Adrenal gland (tissue), 12 donors: ENCODE results near the gene RYR3. TPM values are rescaled to one million over a fixed set of nuclear protein-coding genes. Genes with fewer than 3 reads are reported as not detected.

Source experiments
- DNase-seq, 7 donors: peaks; one replicate each; pipeline ENCODE4 v3.0.0-alpha.2; 2019 to 2020
- H3K27ac ChIP-seq, 5 donors: fragments of 200-600 bp; sonication (generic) in 4 of 5; 1 replicate in 3 of 5; 2 replicates in 2 of 5; pipeline versions ENCODE4 v1.5.1 to v1.8.0; 2016 to 2020; ENCODE audit warnings: mild to moderate bottlenecking in 1 of 5
- H3K27me3 ChIP-seq: fragments of 200-600 bp; 2 replicates; pipeline ENCODE4 v1.8.0; 2021
- H3K36me3 ChIP-seq, 2 donors: fragments of 200-600 bp; replicated peaks in 1 of 2; 1 replicate in 1 of 2; 2 replicates in 1 of 2; pipeline versions ENCODE4 v1.5.1 to v1.8.0; 2018 to 2022
- H3K4me1 ChIP-seq, 2 donors: fragments of 200-600 bp; replicated peaks in 1 of 2; 1 replicate in 1 of 2; 2 replicates in 1 of 2; pipeline versions ENCODE4 v1.5.1 to v1.8.0; 2018 to 2021
- H3K4me3 ChIP-seq, 4 donors: fragments of 200-600 bp; sonication (generic) in 3 of 4; one replicate each; pipeline ENCODE4 v1.5.1; 2016 to 2018
- H3K9me3 ChIP-seq, 3 donors: fragments of 200-600 bp; sonication (generic) in 1 of 3; replicated peaks in 1 of 3; 1 replicate in 2 of 3; 2 replicates in 1 of 3; pipeline versions ENCODE4 v1.5.1 to v1.8.0; 2016 to 2021
- CTCF ChIP-seq, 6 experiments: fragments of 450-650 bp in 4 of 6; fragments of 200-600 bp in 2 of 6; sonication (generic) in 1 of 6; IDR thresholded peaks; 1 replicate in 5 of 6; 2 replicates in 1 of 6; pipeline versions ENCODE4 v1.5.1 to v1.8.0; 2016 to 2021; ENCODE audit warnings: antibody characterized with exemption in 6 of 6, mild to moderate bottlenecking in 2 of 6, moderate library complexity in 1 of 6
- POLR2A ChIP-seq, 2 donors: fragments of 450-650 bp; IDR thresholded peaks; one replicate each; pipeline ENCODE4 v1.6.1; 2017; ENCODE audit warnings: antibody characterized with exemption in 2 of 2, mild to moderate bottlenecking in 2 of 2, moderate library complexity in 1 of 2
- WGBS, 4 donors: extraction: QIAGEN DNeasy Blood & Tissue Kit in 2 of 4; methylation state at CpG; one replicate each; pipeline versions ENCODE4 v1.1.5 to v1.1.7; 2013 to 2017; 5-methylcytosine and 5-hydroxymethylcytosine counted together
- intact Hi-C, 2 donors: fragments of 100-400 bp; cut with DNase I; formaldehyde crosslinking; loops; one replicate each; pipeline versions ENCODE4 v1.14.1 to v1.15.0; 2022 to 2023
- polyA plus RNA-seq, 3 donors: library from polyadenylated mRNA; stranded (reverse); fragments of 200-250 nt in 2 of 3; fragments of 350-450 nt in 1 of 3; fragmentation: Illumina TruSeq in 1 of 3; extraction: RNeasy Lipid Tissue Mini Kit (QIAGEN cat#74804) in 1 of 3; gene quantifications; one replicate each; pipeline ENCODE4 v1.2.3, GENCODE V29; 2013 to 2014
- total RNA-seq, 9 donors: library from RNA; depleted of rRNA in 4 of 9; stranded (reverse); fragments of >200 nt in 4 of 9; fragments of 120-200 nt in 1 of 9; fragmentation: NEBNext Ultra II Directional in 1 of 9; extraction: Animal tissue kit (Norgen Biotek cat#: 25700) in 1 of 9; gene quantifications; one replicate each; pipeline versions ENCODE4 v1.1.0 to v1.2.4, GENCODE V29; 2013 to 2023
- donor health status: healthy with polysubstance abuse.
- donor health status: Bipolar disorder and iron deficiency.
- donor health status: DM: yes; HTN: yes; CAD: no.
- donor health status: DM: no; HTN: no; CAD: no.
- donor health status: DM: no; HTN: no; CAD: no.
- donor health status: DM: yes; HTN: yes; CAD: no.

Gene RYR3
- total and polyA plus RNA-seq, 12 donors: 0.32 to 60.7 (median 3.4) TPM

- Histone ChIP-seq H3K4me3 (no peak overlapping the region), H3K9me3 (no peaks in the 10 kb centered on the region), H3K27ac (no peak overlapping the region), H3K4me1 (no peaks in the 10 kb centered on the region), H3K36me3 (no peaks in the 10 kb centered on the region), H3K27me3 (no peaks in the 10 kb centered on the region)
- intact Hi-C loops: no loop called here
- TF ChIP-seq POLR2A (IDR thresholded peaks at IDR 0.05): no peak
- TF ChIP-seq CTCF (IDR thresholded peaks at IDR 0.05): no peak
- 87 to 94% (median 92%) methylated on average over 4 of the region's 4 CpGs for WGBS, 4 donors
- DNase-seq: no peak
These were observed 533.4 kb downstream of the RYR3 start for GRCh38 chr15:33844186-33844585.

GRCh38 chr15:33844597-33844996, 533.8 kb downstream of the RYR3 start:
- WGBS, 4 donors: 88 to 96% (median 94%) methylated on average over 4 of the region's 4 CpGs
- Histone ChIP-seq H3K27me3 (no peaks in the 10 kb centered on the region), H3K4me3 (no peak overlapping the region), H3K36me3 (no peaks in the 10 kb centered on the region), H3K4me1 (no peaks in the 10 kb centered on the region), H3K27ac (no peak overlapping the region), H3K9me3 (no peaks in the 10 kb centered on the region)
- no peak for DNase-seq
- no peak for TF ChIP-seq CTCF (IDR thresholded peaks at IDR 0.05)
- no peak for TF ChIP-seq POLR2A (IDR thresholded peaks at IDR 0.05)
- intact Hi-C loops: no loop called here

DNA sequence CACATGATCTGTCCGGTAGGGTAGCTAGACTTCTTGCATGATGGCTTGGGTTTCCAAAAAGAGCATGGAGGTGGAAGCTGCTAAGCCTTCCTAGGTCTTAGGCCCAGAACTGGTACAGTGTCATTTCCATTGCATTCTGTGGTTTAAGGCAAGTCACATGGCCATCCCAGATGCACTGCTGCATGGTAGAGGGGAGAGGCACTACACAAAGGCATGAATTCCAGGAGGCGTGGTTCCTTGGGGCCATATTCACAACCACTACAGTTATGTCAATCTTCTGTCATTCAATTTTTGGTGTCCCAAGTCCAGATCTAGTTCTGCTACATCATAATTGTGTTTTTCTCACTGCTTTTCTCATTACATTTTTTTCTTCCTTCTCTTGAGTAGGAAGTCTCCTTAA, 535.4 kb downstream of the RYR3 start:
- no peak for TF ChIP-seq CTCF (IDR thresholded peaks at IDR 0.05)
- no peak for TF ChIP-seq POLR2A (IDR thresholded peaks at IDR 0.05)
- Histone ChIP-seq H3K27me3 (no peaks in the 10 kb centered on the region), H3K4me1 (no peaks in the 10 kb centered on the region), H3K36me3 (no peaks in the 10 kb centered on the region), H3K27ac (no peak overlapping the region), H3K4me3 (no peak overlapping the region), H3K9me3 (no peaks in the 10 kb centered on the region)
- 96 to 100% (median 97%) methylated on average over 2 of the region's 2 CpGs for WGBS, 4 donors
- no peak for DNase-seq
- intact Hi-C loops: no loop called here

DNA sequence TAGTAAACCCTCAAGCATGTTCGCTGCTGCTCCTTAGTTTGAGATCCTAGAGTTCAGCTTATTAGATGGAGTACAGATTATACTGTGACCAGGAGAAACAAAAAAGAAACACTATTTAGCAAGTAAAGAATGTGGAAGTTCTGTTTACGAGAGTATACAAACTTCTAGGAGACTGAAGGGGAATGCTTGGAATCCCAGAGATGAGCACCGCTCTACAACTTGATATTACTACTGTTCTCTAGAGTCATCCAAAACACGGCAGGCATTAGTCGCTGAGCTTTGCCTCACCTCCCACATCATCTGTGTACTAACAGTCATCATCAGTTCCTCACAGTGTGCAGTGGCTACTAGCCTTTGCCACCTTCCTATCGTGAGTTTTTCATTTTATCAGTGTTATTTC, 536.1 kb downstream of the RYR3 start:
- Histone ChIP-seq H3K27me3 (no peaks in the 10 kb centered on the region), H3K4me3 (no peak overlapping the region), H3K4me1 (no peaks in the 10 kb centered on the region), H3K27ac (no peak overlapping the region), H3K36me3 (no peaks in the 10 kb centered on the region), H3K9me3 (no peaks in the 10 kb centered on the region)
- TF ChIP-seq CTCF (IDR thresholded peaks at IDR 0.05) (no peak), POLR2A (IDR thresholded peaks at IDR 0.05) (no peak)
- intact Hi-C loops: no loop called here
- no peak for DNase-seq
- WGBS, 4 donors: 84 to 87% (median 85%) methylated on average over 6 of the region's 6 CpGs
